ENCODE measurements around the gene NEUROD2.

DNA sequence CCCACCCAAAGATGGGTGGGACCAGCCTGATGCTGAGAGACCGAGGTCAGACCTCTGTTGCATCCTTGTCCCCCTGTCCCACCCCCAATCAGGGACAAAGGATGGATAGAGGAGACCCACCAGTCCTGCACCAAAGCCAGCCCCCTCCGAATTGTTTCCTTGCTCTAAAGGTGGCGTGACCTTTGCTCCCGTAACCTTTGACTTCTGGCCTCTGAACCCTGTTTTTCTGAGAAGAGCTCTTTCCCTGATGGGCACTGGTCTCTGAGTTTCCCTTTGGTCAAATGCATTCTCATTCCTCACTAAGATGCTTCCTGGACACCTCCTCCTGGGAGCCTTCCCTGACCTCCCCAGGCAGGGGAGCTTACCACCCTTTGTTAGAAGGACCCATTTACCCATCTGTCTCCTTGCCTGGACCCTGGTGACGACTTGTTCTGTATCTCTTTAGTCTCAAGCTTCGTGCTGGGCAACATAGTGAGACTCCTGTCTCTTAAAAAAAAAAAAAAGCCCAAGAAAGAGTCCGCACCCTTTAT is 5.3 kb upstream of the NEUROD2 start:
- TF ChIP-seq CTCF (IDR thresholded peaks at IDR 0.05 in 8 of 11, conservative IDR thresholded peaks at IDR 0.05 in 3 of 11), result no peak
- no peak for TF ChIP-seq POLR2AphosphoS5 (IDR thresholded peaks at IDR 0.05)

Data from spleen (tissue), 7 donors.